ENCODE data around the gene SYNDIG1L.

DNA sequence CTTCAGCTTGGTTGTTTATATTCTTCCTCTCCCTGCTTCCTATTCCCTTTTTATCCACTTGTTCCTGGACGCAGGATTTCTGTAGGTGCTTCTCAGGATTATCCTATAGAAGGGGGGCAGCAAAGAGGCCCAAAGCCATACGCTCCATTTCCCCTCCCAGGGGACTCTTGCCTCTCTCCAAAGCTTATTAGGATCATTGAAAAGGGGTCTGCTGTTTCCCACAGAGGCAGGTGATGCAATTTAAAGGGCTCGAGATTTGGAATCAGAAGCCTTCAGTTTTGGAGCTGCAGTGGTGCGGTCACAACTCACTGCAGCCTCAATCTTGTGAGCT is 31.5 kb upstream of the SYNDIG1L start:
- TF ChIP-seq, protein P1, sequence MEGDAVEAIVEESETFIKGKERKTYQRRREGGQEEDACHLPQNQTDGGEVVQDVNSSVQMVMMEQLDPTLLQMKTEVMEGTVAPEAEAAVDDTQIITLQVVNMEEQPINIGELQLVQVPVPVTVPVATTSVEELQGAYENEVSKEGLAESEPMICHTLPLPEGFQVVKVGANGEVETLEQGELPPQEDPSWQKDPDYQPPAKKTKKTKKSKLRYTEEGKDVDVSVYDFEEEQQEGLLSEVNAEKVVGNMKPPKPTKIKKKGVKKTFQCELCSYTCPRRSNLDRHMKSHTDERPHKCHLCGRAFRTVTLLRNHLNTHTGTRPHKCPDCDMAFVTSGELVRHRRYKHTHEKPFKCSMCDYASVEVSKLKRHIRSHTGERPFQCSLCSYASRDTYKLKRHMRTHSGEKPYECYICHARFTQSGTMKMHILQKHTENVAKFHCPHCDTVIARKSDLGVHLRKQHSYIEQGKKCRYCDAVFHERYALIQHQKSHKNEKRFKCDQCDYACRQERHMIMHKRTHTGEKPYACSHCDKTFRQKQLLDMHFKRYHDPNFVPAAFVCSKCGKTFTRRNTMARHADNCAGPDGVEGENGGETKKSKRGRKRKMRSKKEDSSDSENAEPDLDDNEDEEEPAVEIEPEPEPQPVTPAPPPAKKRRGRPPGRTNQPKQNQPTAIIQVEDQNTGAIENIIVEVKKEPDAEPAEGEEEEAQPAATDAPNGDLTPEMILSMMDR (IDR thresholded peaks at IDR 0.05 in 2 of 3, conservative IDR thresholded peaks at IDR 0.05 in 1 of 3; ENCODE audit: control insufficient read depth in 2 of 3, extremely low read depth in 1 of 3, insufficient read depth in 1 of 3, low read depth in 3 of 3, low read length in 3 of 3), result no peak
- TF ChIP-seq STAT1 (conservative IDR thresholded peaks at IDR 0.05), result no peak

Measured in GM12878 (cell line).